Loucy (cell line): ENCODE measurements around the gene ZFHX2.

Experiments
- H2AFZ ChIP-seq: fragments of 200-600 bp; sonication (generic); 2 replicates; pipeline ENCODE4 v1.6.0; 2016; ENCODE audit warnings: antibody characterized with exemption, mild to moderate bottlenecking, low read length, moderate library complexity
- H3F3A ChIP-seq: fragments of 200-600 bp; 2 replicates; pipeline ENCODE4 v1.6.0; 2016; ENCODE audit warnings: antibody characterized with exemption, low read depth, mild to moderate bottlenecking
- H3K27me3 ChIP-seq: fragments of 200-600 bp; sonication (generic); 2 replicates; pipeline ENCODE4 v1.6.1; 2014; ENCODE audit warnings: low read length, mild to moderate bottlenecking; ENCODE audit not compliant: insufficient read depth, poor library complexity, severe bottlenecking
- H3K36me3 ChIP-seq: fragments of 200-600 bp; sonication (generic); 2 replicates; pipeline ENCODE4 v1.6.1; 2016; ENCODE audit warnings: low read length; ENCODE audit not compliant: insufficient read depth
- H3K4me1 ChIP-seq: fragments of 200-600 bp; sonication (generic); 2 replicates; pipeline ENCODE4 v1.5.1; 2014; ENCODE audit warnings: low read length, mild to moderate bottlenecking; ENCODE audit not compliant: insufficient read depth, poor library complexity, severe bottlenecking
- H3K4me2 ChIP-seq: fragments of 200-600 bp; sonication (generic); 2 replicates; pipeline ENCODE4 v1.6.0; 2014; ENCODE audit warnings: antibody characterized with exemption, low read length, low read depth, mild to moderate bottlenecking; ENCODE audit not compliant: poor library complexity, severe bottlenecking
- H3K4me3 ChIP-seq: fragments of 200-600 bp; sonication (generic); 2 replicates; pipeline ENCODE4 v1.5.1; 2014; ENCODE audit warnings: low read length, mild to moderate bottlenecking, mixed read lengths; ENCODE audit not compliant: poor library complexity, severe bottlenecking
- H3K79me2 ChIP-seq: fragments of 200-600 bp; sonication (generic); 2 replicates; pipeline ENCODE4 v1.6.1; 2014; ENCODE audit warnings: low read length; ENCODE audit not compliant: insufficient read depth
- H3K9ac ChIP-seq: fragments of 200-600 bp; sonication (generic); 2 replicates; pipeline ENCODE4 v1.6.0; 2014; ENCODE audit warnings: mild to moderate bottlenecking, low read depth, low read length, moderate library complexity; ENCODE audit not compliant: poor library complexity, severe bottlenecking
- H3K9me2 ChIP-seq: fragments of 200-600 bp; sonication (generic); replicated peaks from 2 replicates; pipeline ENCODE4 v1.6.1; 2016; ENCODE audit warnings: low read depth, low read length, mixed read lengths
- H3K9me3 ChIP-seq: fragments of 200-600 bp; sonication (generic); 2 replicates; pipeline ENCODE4 v1.6.1; 2014; ENCODE audit warnings: mild to moderate bottlenecking, antibody characterized with exemption, low read length, low read depth; ENCODE audit not compliant: insufficient read depth
- H4K20me1 ChIP-seq: fragments of 200-600 bp; sonication (generic); 2 replicates; pipeline ENCODE4 v1.6.0; 2014; ENCODE audit warnings: antibody characterized with exemption, low read length, mild to moderate bottlenecking; ENCODE audit not compliant: insufficient read depth, poor library complexity, severe bottlenecking
- CTCF ChIP-seq: fragments of 200-600 bp; sonication (generic); conservative IDR thresholded peaks from 2 replicates; pipeline ENCODE4 v1.5.1; 2014; ENCODE audit warnings: mild to moderate bottlenecking, antibody characterized with exemption, low read length
- EZH2phosphoT487 ChIP-seq: fragments of 200-600 bp; IDR thresholded peaks from 2 replicates; pipeline ENCODE4 v1.6.1; 2018; ENCODE audit warnings: antibody characterized with exemption, mild to moderate bottlenecking, moderate library complexity, borderline replicate concordance

ZFHX2 gene

GRCh38 chr14:23570806-23571483, 19.4 kb upstream of the ZFHX2 start:
- Histone ChIP-seq H3K4me1 (peaks cover 36% of the 10 kb centered on the region), H3K9me2 (no peaks in the 10 kb centered on the region), H3K9ac (no peak overlapping the region), H3K4me2 (no peak overlapping the region), H4K20me1 (peaks cover 11% of the 10 kb centered on the region), H2AFZ (no peak overlapping the region), H3K36me3 (no peaks in the 10 kb centered on the region; the same call in 1 of the 2 replicates), H3K9me3 (no peaks in the 10 kb centered on the region), H3K79me2 (peaks cover 21% of the 10 kb centered on the region), H3F3A (peaks cover 8% of the 10 kb centered on the region; the same call in 1 of the 2 replicates), H3K4me3 (no peak overlapping the region), H3K27me3 (no peaks in the 10 kb centered on the region)
- no peak for TF ChIP-seq EZH2phosphoT487

- Histone ChIP-seq H3K4me3 (no peak overlapping the region), H3K36me3 (peaks cover 12% of the 10 kb centered on the region; the same call in 1 of the 2 replicates), H3K9me2 (no peaks in the 10 kb centered on the region), H2AFZ (0 out of 2 replicates have a peak overlapping the region, but pooled peaks have one; percentile 13), H3K9ac (peak overlapping the region; percentile 83), H4K20me1 (peaks cover 15% of the 10 kb centered on the region), H3K79me2 (peaks cover 25% of the 10 kb centered on the region), H3K27me3 (no peaks in the 10 kb centered on the region), H3K4me1 (peaks cover 36% of the 10 kb centered on the region), H3K9me3 (no peaks in the 10 kb centered on the region), H3K4me2 (peak overlapping the region; percentile 90), H3F3A (peaks cover 8% of the 10 kb centered on the region; the same call in 1 of the 2 replicates)
- TF ChIP-seq EZH2phosphoT487 (no peak), CTCF (no peak)
Observed at GRCh38 chr14:23569443-23570151, 18.0 kb upstream of the ZFHX2 start.

GRCh38 chr14:23568600-23569331, 17.2 kb upstream of the ZFHX2 start:
- TF ChIP-seq CTCF: peak; percentile 65
- TF ChIP-seq EZH2phosphoT487: no peak

More at GRCh38 chr14:23568600-23569331, 17.2 kb upstream of the ZFHX2 start:
- no peaks in the 10 kb centered on the region for H3K9me3 ChIP-seq
- H3K9me2 ChIP-seq: no peaks in the 10 kb centered on the region
- peak overlapping the region; percentile 90 for H3K4me2 ChIP-seq
- H3K27me3 ChIP-seq: no peaks in the 10 kb centered on the region
- H3K79me2 ChIP-seq: peaks cover 25% of the 10 kb centered on the region
- peaks cover 15% of the 10 kb centered on the region; the same call in 1 of the 2 replicates for H3K36me3 ChIP-seq
- H3K4me1 ChIP-seq: peaks cover 36% of the 10 kb centered on the region
- peak overlapping the region; percentile 92 for H3K4me3 ChIP-seq
- H2AFZ ChIP-seq: 0 out of 2 replicates have a peak overlapping the region, but pooled peaks have one; percentile 13
- H3K9ac ChIP-seq: peak overlapping the region; percentile 83
- H3F3A ChIP-seq: peaks cover 8% of the 10 kb centered on the region; the same call in 1 of the 2 replicates
- H4K20me1 ChIP-seq: peaks cover 15% of the 10 kb centered on the region
